Tibial nerve (tissue), 3 donors: ENCODE results near the gene CNTLN.

Source experiments
- EP300 ChIP-seq, 2 donors: sonication (generic); formaldehyde crosslinking; IDR thresholded peaks; one replicate each; pipeline ENCODE4 v1.6.1; 2017; ENCODE audit warnings: antibody characterized with exemption in 2 of 2, mild to moderate bottlenecking in 1 of 2
- POLR2A ChIP-seq, 2 donors: fragments of 450-650 bp; IDR thresholded peaks; one replicate each; pipeline ENCODE4 v1.6.1; 2017; ENCODE audit warnings: antibody characterized with exemption in 2 of 2, mild to moderate bottlenecking in 2 of 2, moderate library complexity in 2 of 2

DNA sequence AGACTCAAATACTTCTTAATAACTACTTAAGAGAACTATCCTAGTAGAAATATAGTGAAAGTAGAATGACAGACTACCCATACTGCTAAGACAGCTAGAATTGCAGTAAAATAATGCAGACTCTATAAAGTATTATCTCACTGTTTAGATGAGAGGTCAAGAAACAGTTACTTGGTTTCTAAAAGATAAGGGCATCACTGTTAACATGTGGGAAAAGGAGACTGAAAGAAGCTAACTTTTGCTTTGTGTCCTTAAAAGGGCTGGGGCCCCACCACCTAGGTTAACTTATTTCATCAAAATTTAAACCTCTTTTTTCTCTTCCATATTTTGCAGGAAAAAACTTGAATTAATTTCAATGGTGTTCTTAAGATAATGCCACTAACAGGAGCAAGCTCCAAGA is 204.3 kb downstream of the CNTLN start:
- TF ChIP-seq EP300 (IDR thresholded peaks at IDR 0.05) = no peak
- no peak for TF ChIP-seq POLR2A (IDR thresholded peaks at IDR 0.05)
